Suppressor macrophage treated with lipopolysaccharide for 1 hour (primary cell): ENCODE results near the gene MLN.

Source experiments
- DNase-seq, 3 donors: peaks; one replicate each; pipeline ENCODE4 v3.0.0-alpha.2; 2020 to 2022

The MLN gene

GRCh38 chr6:33751771-33752645 is 51.8 kb downstream of the MLN start:
- no peak for DNase-seq

GRCh38 chr6:33750244-33750991 is 53.4 kb downstream of the MLN start:
- DNase-seq = no peak

GRCh38 chr6:33749401-33749800 is 54.4 kb downstream of the MLN start:
- DNase-seq = no peak

- no peak for DNase-seq
Measured at GRCh38 chr6:33748841-33749240, 55.0 kb downstream of the MLN start.

GRCh38 chr6:33747823-33748222 is 56.0 kb downstream of the MLN start:
- no peak for DNase-seq

DNA sequence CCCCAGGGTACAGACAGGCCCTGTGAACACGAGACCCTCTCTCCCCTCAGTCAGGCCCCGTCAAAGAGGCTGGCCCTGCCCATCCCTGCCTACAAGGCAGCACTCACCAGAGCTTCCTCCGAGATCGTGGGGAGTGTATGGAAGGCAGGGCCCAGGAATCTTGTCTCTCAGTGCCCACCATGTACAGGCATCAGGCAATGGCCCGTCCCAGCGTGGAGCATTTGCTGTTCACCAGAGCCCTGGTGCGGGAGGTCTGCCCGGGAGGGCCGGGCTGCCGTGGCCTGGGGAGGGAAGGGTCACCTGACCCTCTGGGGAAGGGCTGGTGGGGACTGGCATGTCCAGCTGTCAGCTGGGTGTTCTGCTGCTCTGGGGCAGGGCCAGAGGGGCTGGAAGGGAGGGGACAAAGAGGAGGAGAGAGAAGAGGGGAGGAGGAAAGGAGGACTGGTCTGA is 57.1 kb downstream of the MLN start, which contains the start of gene IP6K3:
TSS of gene IP6K3 (minus strand) at position 255 of the 450 bp plus-strand sequence. CDS start 11,429 bp downstream, outside the sequence.
- DNase-seq = no peak

GRCh38 chr6:33746036-33746600 is 57.7 kb downstream of the MLN start:
- peak in 1 of 3 donors; percentile 15 for DNase-seq

DNA sequence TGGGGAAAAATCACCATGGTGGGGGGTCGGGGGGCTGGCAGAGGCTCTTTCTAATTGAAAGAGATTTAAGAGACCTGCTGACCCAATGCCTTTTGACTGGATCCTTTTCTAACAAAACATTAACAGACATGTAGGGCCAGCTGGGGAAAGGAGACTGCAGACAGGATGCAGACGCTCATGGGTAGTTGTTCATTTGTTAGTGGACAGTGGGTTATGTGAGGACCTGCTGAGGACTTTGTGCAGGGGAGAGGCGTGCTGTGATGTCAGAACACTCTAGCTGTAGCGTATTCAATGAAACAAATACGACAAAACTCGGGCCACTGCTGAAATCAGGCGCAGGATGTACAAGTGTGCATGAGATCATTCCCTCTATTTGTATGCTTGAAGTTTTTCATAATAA is 58.3 kb downstream of the MLN start:
- DNase-seq = no peak

GRCh38 chr6:33744895-33745546 is 58.8 kb downstream of the MLN start:
- no peak for DNase-seq
